SK-N-MC (cell line): ENCODE results near the gene ZRANB1.

ENCODE experiments used
- DNase-seq: peaks from one replicate; pipeline ENCODE4 v3.0.0-alpha.2; 2011; ENCODE audit warnings: low read depth, low spot score
- H3K27ac ChIP-seq: fragments of 200-600 bp; sonication (generic); 2 replicates; pipeline ENCODE4 v1.5.1; 2016; ENCODE audit warnings: mixed run types
- H3K36me3 ChIP-seq: fragments of 200-600 bp; sonication (generic); 2 replicates; pipeline ENCODE4 v1.6.1; 2017; ENCODE audit warnings: antibody characterized with exemption, low read length, mixed read lengths; ENCODE audit not compliant: insufficient read depth
- H3K4me3 ChIP-seq: fragments of 200-600 bp; sonication (generic); 2 replicates; pipeline ENCODE4 v1.5.1; 2016
- H3K9ac ChIP-seq: fragments of 200-600 bp; sonication (generic); 2 replicates; pipeline ENCODE4 v1.8.0; 2017; ENCODE audit warnings: mixed run types, mixed read lengths; ENCODE audit not compliant: insufficient read length
- H3K9me3 ChIP-seq: fragments of 200-600 bp; sonication (generic); 2 replicates; pipeline ENCODE4 v1.6.1; 2017; ENCODE audit warnings: low read depth, mild to moderate bottlenecking, antibody characterized with exemption, low read length, moderate library complexity, mixed read lengths
- EZH2 ChIP-seq: fragments of 200-600 bp; sonication (generic); IDR thresholded peaks from one replicate; pipeline ENCODE4 v1.6.1; 2017; ENCODE audit warnings: antibody characterized with exemption
- FOXP2 ChIP-seq: optimal IDR thresholded peaks from 2 replicates; pipeline ENCODE3; 2011; ENCODE audit warnings: mild to moderate bottlenecking, moderate library complexity; ENCODE audit not compliant: insufficient read depth; ENCODE audit errors: extremely low read length, control extremely low read depth
- POLR2AphosphoS5 ChIP-seq: IDR thresholded peaks from 2 replicates; pipeline ENCODE4 v1.6.1; 2012; ENCODE audit warnings: mild to moderate bottlenecking, low read depth, low read length, borderline replicate concordance

Gene ZRANB1

GRCh38 chr10:124963866-124964720 lies 22.2 kb downstream of the ZRANB1 start:
- Histone ChIP-seq H3K9me3 (no peaks in the 10 kb centered on the region), H3K9ac (no peak overlapping the region), H3K27ac (no peak overlapping the region), H3K4me3 (no peak overlapping the region), H3K36me3 (no peaks in the 10 kb centered on the region)
- no peak for TF ChIP-seq FOXP2
- no peak for DNase-seq

- no peak for TF ChIP-seq FOXP2
- TF ChIP-seq POLR2AphosphoS5, result no peak
- no peak for TF ChIP-seq EZH2
- no peak for DNase-seq
- Histone ChIP-seq H3K4me3 (no peak overlapping the region), H3K27ac (no peak overlapping the region), H3K36me3 (no peaks in the 10 kb centered on the region), H3K9me3 (no peaks in the 10 kb centered on the region), H3K9ac (no peak overlapping the region)
Measured at GRCh38 chr10:124966008-124966407, 24.1 kb downstream of the ZRANB1 start.

- Histone ChIP-seq H3K36me3 (no peaks in the 10 kb centered on the region), H3K9ac (no peak overlapping the region), H3K4me3 (no peak overlapping the region), H3K9me3 (no peaks in the 10 kb centered on the region), H3K27ac (no peak overlapping the region)
- TF ChIP-seq POLR2AphosphoS5, result no peak
- TF ChIP-seq FOXP2, result no peak
- no peak for TF ChIP-seq EZH2
- DNase-seq, result no peak
Measured at GRCh38 chr10:124967255-124967654, 25.3 kb downstream of the ZRANB1 start.

GRCh38 chr10:124971276-124971675 lies 29.4 kb downstream of the ZRANB1 start:
- DNase-seq, result no peak
- no peaks in the 10 kb centered on the region for H3K9me3 ChIP-seq
- no peak overlapping the region for H3K27ac ChIP-seq
- TF ChIP-seq FOXP2 (no peak), EZH2 (no peak), POLR2AphosphoS5 (no peak)
- H3K4me3 ChIP-seq, result no peak overlapping the region
- H3K36me3 ChIP-seq, result peaks cover 3% of the 10 kb centered on the region; the same call in 1 of the 2 replicates
- no peak overlapping the region for H3K9ac ChIP-seq

GRCh38 chr10:124972637-124973036 lies 30.7 kb downstream of the ZRANB1 start:
- Histone ChIP-seq H3K9me3 (no peaks in the 10 kb centered on the region), H3K4me3 (no peak overlapping the region), H3K36me3 (peaks cover 3% of the 10 kb centered on the region; the same call in 1 of the 2 replicates), H3K9ac (no peak overlapping the region), H3K27ac (no peak overlapping the region)
- DNase-seq, result no peak
- TF ChIP-seq POLR2AphosphoS5, result no peak
- TF ChIP-seq FOXP2, result no peak
- no peak for TF ChIP-seq EZH2

- Histone ChIP-seq H3K27ac (no peak overlapping the region), H3K4me3 (no peak overlapping the region), H3K9ac (no peak overlapping the region), H3K9me3 (no peaks in the 10 kb centered on the region), H3K36me3 (peaks cover 3% of the 10 kb centered on the region; the same call in 1 of the 2 replicates)
- no peak for DNase-seq
- TF ChIP-seq FOXP2 (no peak), POLR2AphosphoS5 (no peak), EZH2 (no peak)
Measured at GRCh38 chr10:124974131-124974530, 32.2 kb downstream of the ZRANB1 start.

GRCh38 chr10:124975977-124976514 lies 34.1 kb downstream of the ZRANB1 start:
- Histone ChIP-seq H3K4me3 (no peak overlapping the region), H3K9ac (no peak overlapping the region), H3K9me3 (no peaks in the 10 kb centered on the region), H3K27ac (no peak overlapping the region), H3K36me3 (peaks cover 3% of the 10 kb centered on the region; the same call in 1 of the 2 replicates)
- no peak for TF ChIP-seq POLR2AphosphoS5
- no peak for TF ChIP-seq EZH2
- TF ChIP-seq FOXP2, result no peak
- DNase-seq, result no peak

- DNase-seq, result no peak
- H3K4me3 ChIP-seq, result no peak overlapping the region
- peaks cover 3% of the 10 kb centered on the region; the same call in 1 of the 2 replicates for H3K36me3 ChIP-seq
- TF ChIP-seq POLR2AphosphoS5 (no peak), FOXP2 (no peak), EZH2 (no peak)
- no peak overlapping the region for H3K9ac ChIP-seq
- H3K9me3 ChIP-seq, result no peaks in the 10 kb centered on the region
- H3K27ac ChIP-seq, result no peak overlapping the region
Measured at GRCh38 chr10:124977161-124977560, 35.2 kb downstream of the ZRANB1 start.

- TF ChIP-seq FOXP2, result no peak
- TF ChIP-seq POLR2AphosphoS5, result no peak
- no peak for TF ChIP-seq EZH2
- Histone ChIP-seq H3K9ac (no peak overlapping the region), H3K27ac (no peak overlapping the region), H3K9me3 (no peaks in the 10 kb centered on the region), H3K36me3 (peaks cover 3% of the 10 kb centered on the region; the same call in 1 of the 2 replicates), H3K4me3 (no peak overlapping the region)
- no peak for DNase-seq
Measured at GRCh38 chr10:124977648-124978375, 35.9 kb downstream of the ZRANB1 start.
